PFSK-1 (cell line): ENCODE data around the gene DESI2.

Experiments used
- FOXP2 ChIP-seq: optimal IDR thresholded peaks from 2 replicates; pipeline ENCODE3; 2011; ENCODE audit warnings: borderline replicate concordance, control low read depth, inconsistent platforms; ENCODE audit not compliant: insufficient read depth; ENCODE audit errors: extremely low read length, extremely low read depth
- POLR2AphosphoS5 ChIP-seq: IDR thresholded peaks from 2 replicates; pipeline ENCODE4 v1.6.1; 2012; ENCODE audit warnings: low read depth, mild to moderate bottlenecking, control low read depth, low read length, moderate library complexity
- REST ChIP-seq, 2 experiments: IDR thresholded peaks; 2 replicates each; pipeline versions ENCODE4 v1.6.1 to v1.8.0; 2011 to 2012; ENCODE audit warnings: low read depth in 2 of 2, low read length in 2 of 2, control low read depth in 1 of 2, inconsistent platforms in 1 of 2, mild to moderate bottlenecking in 1 of 2, moderate library complexity in 1 of 2; ENCODE audit not compliant: insufficient read depth in 1 of 2
- SIN3A ChIP-seq: IDR thresholded peaks from 2 replicates; pipeline ENCODE4 v1.6.1; 2012; ENCODE audit warnings: mild to moderate bottlenecking, low read length, moderate library complexity, borderline replicate concordance; ENCODE audit not compliant: insufficient read depth
- TAF1 ChIP-seq: IDR thresholded peaks from 2 replicates; pipeline ENCODE4 v1.6.1; 2012; ENCODE audit warnings: low read length, control low read depth, borderline replicate concordance; ENCODE audit not compliant: insufficient read depth

DESI2 gene

GRCh38 chr1:244667797-244668196 lies 14.9 kb downstream of the DESI2 start:
- TF ChIP-seq REST (IDR thresholded peaks at IDR 0.05; ENCODE audit: insufficient read depth in 1 of 2, low read depth in 2 of 2, low read length in 2 of 2) (no peak), POLR2AphosphoS5 (no peak), FOXP2 (no peak), TAF1 (no peak), SIN3A (no peak)

- TF ChIP-seq FOXP2 (no peak), TAF1 (no peak), SIN3A (no peak), POLR2AphosphoS5 (no peak)
Measured at GRCh38 chr1:244672946-244673682, 20.2 kb downstream of the DESI2 start.

- no peak for TF ChIP-seq FOXP2
- TF ChIP-seq REST (IDR thresholded peaks at IDR 0.05; ENCODE audit: insufficient read depth in 1 of 2, low read depth in 2 of 2, low read length in 2 of 2): no peak
- TF ChIP-seq POLR2AphosphoS5: no peak
- TF ChIP-seq TAF1: no peak
- no peak for TF ChIP-seq SIN3A
Measured at GRCh38 chr1:244674446-244674845, 21.5 kb downstream of the DESI2 start.

GRCh38 chr1:244675167-244675566 lies 22.2 kb downstream of the DESI2 start:
- TF ChIP-seq POLR2AphosphoS5: no peak
- TF ChIP-seq SIN3A: no peak
- no peak for TF ChIP-seq REST (IDR thresholded peaks at IDR 0.05; ENCODE audit: insufficient read depth in 1 of 2, low read depth in 2 of 2, low read length in 2 of 2)
- TF ChIP-seq FOXP2: no peak
- no peak for TF ChIP-seq TAF1

GRCh38 chr1:244678697-244679096 lies 25.8 kb downstream of the DESI2 start:
- TF ChIP-seq POLR2AphosphoS5 (no peak), REST (IDR thresholded peaks at IDR 0.05; ENCODE audit: insufficient read depth in 1 of 2, low read depth in 2 of 2, low read length in 2 of 2) (no peak), TAF1 (no peak), SIN3A (no peak), FOXP2 (no peak)
